ENCODE data around the gene HS6ST2.

HS6ST2 gene

GRCh38 chrX:132876523-132877338 is 81.7 kb downstream of the HS6ST2 start:
- TF ChIP-seq CTCF (IDR thresholded peaks at IDR 0.05; ENCODE audit: control extremely low read depth, extremely low read depth, low read depth, missing control alignments), result no peak
- ChIA-PET POLR2A (no interaction called here), CTCF (no interaction called here)
- no peak for DNase-seq (ENCODE audit: extremely low spot score)

GRCh38 chrX:132875650-132876522 is 82.5 kb downstream of the HS6ST2 start:
- TF ChIP-seq CTCF (IDR thresholded peaks at IDR 0.05; ENCODE audit: control extremely low read depth, extremely low read depth, low read depth, missing control alignments), result no peak
- no peak for DNase-seq (ENCODE audit: extremely low spot score)
- ChIA-PET CTCF (no interaction called here), POLR2A (no interaction called here)

GRCh38 chrX:132862562-132862961 is 95.9 kb downstream of the HS6ST2 start:
- DNase-seq (ENCODE audit: extremely low spot score), result no peak
- TF ChIP-seq CTCF (IDR thresholded peaks at IDR 0.05; ENCODE audit: control extremely low read depth, extremely low read depth, low read depth, missing control alignments), result no peak
- ChIA-PET POLR2A (no interaction called here), CTCF (no interaction called here)

- no peak for TF ChIP-seq CTCF (IDR thresholded peaks at IDR 0.05; ENCODE audit: control extremely low read depth, extremely low read depth, low read depth, missing control alignments)
- ChIA-PET POLR2A (no interaction called here), CTCF (no interaction called here)
- no peak for DNase-seq (ENCODE audit: extremely low spot score)
These were observed 97.4 kb downstream of the HS6ST2 start for GRCh38 chrX:132861076-132861475.

GRCh38 chrX:132860200-132860599 is 98.2 kb downstream of the HS6ST2 start:
- no peak for TF ChIP-seq CTCF (IDR thresholded peaks at IDR 0.05; ENCODE audit: control extremely low read depth, extremely low read depth, low read depth, missing control alignments)
- no peak for DNase-seq (ENCODE audit: extremely low spot score)
- ChIA-PET POLR2A (no interaction called here), CTCF (no interaction called here)

- ChIA-PET POLR2A (no interaction called here), CTCF (no interaction called here)
- no peak for DNase-seq (ENCODE audit: extremely low spot score)
- no peak for TF ChIP-seq CTCF (IDR thresholded peaks at IDR 0.05; ENCODE audit: control extremely low read depth, extremely low read depth, low read depth, missing control alignments)
These were observed 100.4 kb downstream of the HS6ST2 start for GRCh38 chrX:132858018-132858417.

Measured in GM10248 (cell line).